ENCODE results near the gene ALG14. TPM values are rescaled to one million over a fixed set of nuclear protein-coding genes. Genes with fewer than 3 reads are reported as not detected.

Gene ALG14
- total RNA-seq, 1 experiment from 2014 or later = 2.2 TPM

DNA sequence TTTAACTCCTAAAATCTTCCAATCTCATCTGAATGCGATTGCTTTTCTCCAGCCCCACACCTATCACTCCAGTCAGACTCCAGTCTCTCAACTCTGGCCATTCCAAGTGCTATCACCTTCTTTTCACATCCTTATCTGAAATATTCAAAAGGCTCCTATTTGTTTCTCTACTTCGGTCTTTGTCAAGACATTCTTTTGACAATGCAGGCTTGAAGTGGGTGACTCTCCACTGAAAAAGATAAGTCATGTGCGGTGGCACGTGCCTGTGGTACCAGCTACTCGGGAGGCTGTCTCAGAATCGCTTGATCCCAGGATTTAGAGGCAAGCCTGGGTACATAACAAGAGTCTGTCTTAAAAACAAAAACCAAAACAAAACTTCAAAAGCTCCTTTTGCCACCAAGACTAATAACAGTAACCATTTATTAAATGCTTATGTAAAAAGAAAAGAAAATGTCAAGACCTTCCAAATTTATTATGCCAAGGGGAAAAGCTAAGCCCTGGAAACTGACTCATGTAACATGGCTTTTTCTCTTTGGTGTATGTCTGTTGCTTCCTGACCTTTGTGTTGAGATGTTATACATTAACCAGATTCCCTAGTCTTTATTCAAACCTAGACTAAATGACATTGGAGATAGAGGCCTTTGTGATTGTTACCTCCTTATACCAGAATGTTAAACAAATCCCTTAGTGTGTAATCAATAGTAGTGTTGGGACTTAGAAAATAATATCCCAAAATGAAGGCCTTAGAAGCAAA lies 3.6 kb downstream of the ALG14 start:
- Histone ChIP-seq H4K20me1 (ENCODE audit: insufficient read depth, low read depth, low read length) (no peaks in the 10 kb centered on the region), H2AFZ (ENCODE audit: low read length) (no peak overlapping the region), H3K4me3 (ENCODE audit: low read length) (no peak overlapping the region), H3K9me2 (replicated peaks; ENCODE audit: insufficient read depth, low read length) (no peaks in the 10 kb centered on the region), H3K4me1 (ENCODE audit: low read length) (peaks cover 16% of the 10 kb centered on the region), H3K9me3 (ENCODE audit: low read length) (no peaks in the 10 kb centered on the region), H3K27ac (ENCODE audit: low read length) (no peak overlapping the region), H3K9ac (ENCODE audit: low read length) (no peak overlapping the region), H3K27me3 (ENCODE audit: low read length) (no peaks in the 10 kb centered on the region), H3K36me3 (ENCODE audit: insufficient read depth, low read length) (no peaks in the 10 kb centered on the region), H3K4me2 (ENCODE audit: low read depth, low read length, poor library complexity, severe bottlenecking) (no peak overlapping the region), H3K79me2 (ENCODE audit: low read length) (peaks cover 18% of the 10 kb centered on the region)
- DNase-seq = no peak

DNA sequence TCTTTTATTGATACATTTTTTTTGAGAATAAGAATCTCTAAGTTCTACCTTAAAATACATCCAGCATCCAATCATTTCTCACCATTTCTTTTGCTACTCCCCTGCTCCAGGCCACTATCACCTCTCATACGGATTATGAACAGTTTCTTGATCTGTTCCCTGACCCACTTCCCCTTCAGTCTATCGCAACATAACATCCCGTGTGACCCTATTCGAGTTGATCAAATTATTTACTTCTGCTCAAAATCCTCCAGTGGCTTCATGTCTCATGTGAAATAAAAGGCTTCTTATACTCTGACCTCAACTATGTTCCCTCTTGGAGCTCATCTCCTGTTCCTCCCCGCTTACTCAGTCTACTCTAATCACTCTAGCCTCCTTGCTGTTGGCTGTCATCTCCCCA lies 5.2 kb downstream of the ALG14 start:
- DNase-seq = no peak
- H3K79me2 ChIP-seq (ENCODE audit: low read length) = peaks cover 18% of the 10 kb centered on the region
- no peak overlapping the region for H3K9ac ChIP-seq (ENCODE audit: low read length)
- H3K9me3 ChIP-seq (ENCODE audit: low read length) = no peaks in the 10 kb centered on the region
- H3K4me2 ChIP-seq (ENCODE audit: low read depth, low read length, poor library complexity, severe bottlenecking) = no peak overlapping the region
- no peak overlapping the region for H2AFZ ChIP-seq (ENCODE audit: low read length)
- no peaks in the 10 kb centered on the region for H3K9me2 ChIP-seq (replicated peaks; ENCODE audit: insufficient read depth, low read length)
- no peaks in the 10 kb centered on the region for H3K27me3 ChIP-seq (ENCODE audit: low read length)
- H3K4me1 ChIP-seq (ENCODE audit: low read length) = peaks cover 8% of the 10 kb centered on the region
- H3K27ac ChIP-seq (ENCODE audit: low read length) = no peak overlapping the region
- H4K20me1 ChIP-seq (ENCODE audit: insufficient read depth, low read depth, low read length) = no peaks in the 10 kb centered on the region
- H3K4me3 ChIP-seq (ENCODE audit: low read length) = no peak overlapping the region
- 0 out of 2 replicates have a peak, but pooled peaks cover 5% of the 10 kb centered on the region for H3K36me3 ChIP-seq (ENCODE audit: insufficient read depth, low read length)

DNA sequence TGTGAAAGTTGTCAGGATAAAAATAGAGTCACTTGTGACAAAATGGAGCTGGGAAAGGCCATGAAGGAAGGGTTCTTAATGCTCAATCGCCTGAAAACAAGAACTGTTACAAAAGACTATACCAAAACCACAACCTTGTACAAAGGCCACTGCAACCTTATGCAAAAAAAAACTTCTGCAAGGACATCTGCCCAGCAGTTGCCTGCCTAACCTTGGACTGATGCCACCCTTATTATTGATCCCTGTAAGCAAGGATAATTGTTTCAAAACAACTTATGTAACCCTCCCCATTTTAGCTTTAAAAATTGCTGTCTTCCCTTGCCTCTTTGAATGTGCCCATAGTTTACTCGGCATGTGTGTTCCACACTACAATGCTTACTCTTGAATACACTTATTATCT lies 5.7 kb downstream of the ALG14 start:
- no peak overlapping the region for H2AFZ ChIP-seq (ENCODE audit: low read length)
- no peaks in the 10 kb centered on the region for H3K9me2 ChIP-seq (replicated peaks; ENCODE audit: insufficient read depth, low read length)
- DNase-seq = no peak
- H3K4me3 ChIP-seq (ENCODE audit: low read length) = no peak overlapping the region
- H3K27ac ChIP-seq (ENCODE audit: low read length) = no peak overlapping the region
- no peaks in the 10 kb centered on the region for H3K9me3 ChIP-seq (ENCODE audit: low read length)
- H3K27me3 ChIP-seq (ENCODE audit: low read length) = no peaks in the 10 kb centered on the region
- 0 out of 2 replicates have a peak, but pooled peaks cover 5% of the 10 kb centered on the region for H3K36me3 ChIP-seq (ENCODE audit: insufficient read depth, low read length)
- no peak overlapping the region for H3K9ac ChIP-seq (ENCODE audit: low read length)
- H4K20me1 ChIP-seq (ENCODE audit: insufficient read depth, low read depth, low read length) = no peaks in the 10 kb centered on the region
- H3K4me1 ChIP-seq (ENCODE audit: low read length) = peaks cover 7% of the 10 kb centered on the region
- no peak overlapping the region for H3K4me2 ChIP-seq (ENCODE audit: low read depth, low read length, poor library complexity, severe bottlenecking)
- H3K79me2 ChIP-seq (ENCODE audit: low read length) = peaks cover 15% of the 10 kb centered on the region

DNA sequence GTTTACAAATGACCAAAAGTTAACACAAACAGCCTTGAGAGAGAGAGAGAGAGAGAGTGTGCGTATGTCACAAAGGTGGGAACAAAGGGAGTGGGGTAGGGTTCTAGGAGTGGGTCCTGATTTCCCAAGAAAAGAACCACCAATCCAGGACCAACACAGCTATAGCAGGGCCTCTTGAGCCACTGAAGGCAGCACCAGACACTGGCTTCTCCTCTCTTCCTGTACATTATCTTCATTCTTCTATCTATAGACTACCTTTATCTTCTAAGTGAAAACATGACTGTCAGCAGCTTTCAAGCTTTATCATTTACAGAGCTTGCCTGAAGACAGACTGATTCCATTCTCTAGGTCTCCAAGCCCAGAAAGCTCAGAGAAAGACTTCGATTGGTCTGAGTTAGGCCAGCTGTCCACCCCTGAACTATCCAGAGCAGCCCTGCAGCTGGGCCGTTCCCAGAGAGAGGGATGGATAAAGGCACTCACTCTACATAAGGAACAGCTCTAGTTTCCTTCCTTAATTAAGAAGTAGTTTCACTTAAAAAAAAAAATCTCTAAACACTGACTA lies 11.2 kb downstream of the ALG14 start:
- Histone ChIP-seq H3K9me2 (replicated peaks; ENCODE audit: insufficient read depth, low read length) (no peaks in the 10 kb centered on the region), H3K9me3 (ENCODE audit: low read length) (no peaks in the 10 kb centered on the region), H3K27ac (ENCODE audit: low read length) (no peak overlapping the region), H4K20me1 (ENCODE audit: insufficient read depth, low read depth, low read length) (no peaks in the 10 kb centered on the region), H2AFZ (ENCODE audit: low read length) (no peak overlapping the region), H3K9ac (ENCODE audit: low read length) (no peak overlapping the region), H3K27me3 (ENCODE audit: low read length) (no peaks in the 10 kb centered on the region), H3K4me1 (ENCODE audit: low read length) (no peaks in the 10 kb centered on the region), H3K36me3 (ENCODE audit: insufficient read depth, low read length) (0 out of 2 replicates have a peak, but pooled peaks cover 5% of the 10 kb centered on the region), H3K4me2 (ENCODE audit: low read depth, low read length, poor library complexity, severe bottlenecking) (no peak overlapping the region), H3K4me3 (ENCODE audit: low read length) (no peak overlapping the region), H3K79me2 (ENCODE audit: low read length) (peaks cover 5% of the 10 kb centered on the region; the same call in 1 of the 2 replicates)
- DNase-seq = no peak

DNA sequence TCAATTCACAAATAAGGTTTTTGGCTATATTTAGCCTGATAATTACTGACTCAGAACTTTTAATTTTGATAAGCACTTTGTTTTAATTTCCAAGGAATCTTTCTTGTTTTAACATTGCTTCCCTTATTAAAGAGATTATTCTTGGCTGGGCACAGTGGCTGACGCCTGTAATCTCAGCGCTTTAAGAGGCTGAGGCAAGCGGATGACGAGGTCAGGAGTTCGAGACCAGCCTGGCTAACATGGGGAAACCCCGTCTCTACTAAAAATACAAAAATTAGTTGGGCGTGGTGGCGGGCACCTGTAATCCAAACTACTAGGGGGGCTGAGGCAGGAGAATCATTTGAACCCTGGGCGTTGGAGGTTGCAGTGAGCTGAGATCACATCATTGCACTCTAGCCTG lies 13.8 kb downstream of the ALG14 start:
- Histone ChIP-seq H3K27ac (ENCODE audit: low read length) (no peak overlapping the region), H3K79me2 (ENCODE audit: low read length) (no peaks in the 10 kb centered on the region), H3K27me3 (ENCODE audit: low read length) (no peaks in the 10 kb centered on the region), H3K36me3 (ENCODE audit: insufficient read depth, low read length) (0 out of 2 replicates have a peak, but pooled peaks cover 5% of the 10 kb centered on the region), H3K9ac (ENCODE audit: low read length) (no peak overlapping the region), H2AFZ (ENCODE audit: low read length) (no peak overlapping the region), H3K4me2 (ENCODE audit: low read depth, low read length, poor library complexity, severe bottlenecking) (no peak overlapping the region), H3K9me3 (ENCODE audit: low read length) (no peaks in the 10 kb centered on the region), H3K4me3 (ENCODE audit: low read length) (no peak overlapping the region), H4K20me1 (ENCODE audit: insufficient read depth, low read depth, low read length) (no peaks in the 10 kb centered on the region), H3K4me1 (ENCODE audit: low read length) (no peaks in the 10 kb centered on the region), H3K9me2 (replicated peaks; ENCODE audit: insufficient read depth, low read length) (no peaks in the 10 kb centered on the region)
- no peak for DNase-seq

DNA sequence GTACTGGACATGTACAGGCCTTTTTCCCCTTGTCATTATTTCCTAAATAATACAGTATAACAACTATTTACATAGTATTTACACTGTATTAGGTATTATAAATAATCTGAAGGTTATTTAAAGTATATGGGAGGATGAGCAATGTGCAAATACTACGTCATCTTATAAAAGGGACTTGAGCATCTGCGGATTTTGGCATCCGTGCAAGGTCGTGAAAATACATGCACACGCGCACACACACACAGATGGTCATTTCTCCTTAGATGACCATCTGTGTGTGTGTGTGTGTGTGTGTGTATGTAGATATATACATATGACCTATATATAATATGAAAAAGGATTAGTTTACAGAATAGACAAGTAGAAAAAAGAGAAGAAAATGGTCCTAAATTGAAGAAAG lies 15.4 kb downstream of the ALG14 start:
- H3K4me3 ChIP-seq (ENCODE audit: low read length) = no peak overlapping the region
- H3K27me3 ChIP-seq (ENCODE audit: low read length) = no peaks in the 10 kb centered on the region
- H3K9ac ChIP-seq (ENCODE audit: low read length) = no peak overlapping the region
- H3K36me3 ChIP-seq (ENCODE audit: insufficient read depth, low read length) = no peaks in the 10 kb centered on the region
- H3K27ac ChIP-seq (ENCODE audit: low read length) = no peak overlapping the region
- no peaks in the 10 kb centered on the region for H3K9me2 ChIP-seq (replicated peaks; ENCODE audit: insufficient read depth, low read length)
- DNase-seq = no peak
- no peaks in the 10 kb centered on the region for H4K20me1 ChIP-seq (ENCODE audit: insufficient read depth, low read depth, low read length)
- H3K4me1 ChIP-seq (ENCODE audit: low read length) = no peaks in the 10 kb centered on the region
- H3K79me2 ChIP-seq (ENCODE audit: low read length) = no peaks in the 10 kb centered on the region
- no peaks in the 10 kb centered on the region for H3K9me3 ChIP-seq (ENCODE audit: low read length)
- H2AFZ ChIP-seq (ENCODE audit: low read length) = no peak overlapping the region
- no peak overlapping the region for H3K4me2 ChIP-seq (ENCODE audit: low read depth, low read length, poor library complexity, severe bottlenecking)

DNA sequence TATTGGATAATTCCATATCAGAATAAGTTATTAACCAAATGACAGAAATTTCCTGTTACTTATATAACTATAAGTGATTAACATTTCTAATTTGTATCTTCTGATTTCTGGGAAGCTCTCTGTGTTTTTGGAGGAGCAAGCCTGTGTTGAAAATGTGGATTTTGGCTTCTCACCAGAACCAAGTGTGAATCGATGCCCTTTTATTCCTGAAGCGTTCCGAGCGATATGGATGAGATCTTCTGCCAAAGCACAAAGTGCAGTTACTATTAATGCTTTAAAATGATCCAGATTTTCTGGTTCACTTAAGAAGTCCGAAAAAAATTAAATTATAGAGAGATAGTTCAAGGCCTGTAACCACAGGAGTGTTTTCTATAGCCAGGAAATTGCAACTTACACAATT lies 22.8 kb downstream of the ALG14 start:
- H3K9ac ChIP-seq (ENCODE audit: low read length) = no peak overlapping the region
- H3K9me2 ChIP-seq (replicated peaks; ENCODE audit: insufficient read depth, low read length) = no peaks in the 10 kb centered on the region
- H3K27ac ChIP-seq (ENCODE audit: low read length) = no peak overlapping the region
- no peak overlapping the region for H2AFZ ChIP-seq (ENCODE audit: low read length)
- no peaks in the 10 kb centered on the region for H3K79me2 ChIP-seq (ENCODE audit: low read length)
- no peaks in the 10 kb centered on the region for H3K36me3 ChIP-seq (ENCODE audit: insufficient read depth, low read length)
- H3K9me3 ChIP-seq (ENCODE audit: low read length) = no peaks in the 10 kb centered on the region
- peak; percentile 17 for DNase-seq
- no peak overlapping the region for H3K4me2 ChIP-seq (ENCODE audit: low read depth, low read length, poor library complexity, severe bottlenecking)
- no peaks in the 10 kb centered on the region for H3K27me3 ChIP-seq (ENCODE audit: low read length)
- no peaks in the 10 kb centered on the region; the same call in 1 of the 2 replicates for H4K20me1 ChIP-seq (ENCODE audit: insufficient read depth, low read depth, low read length)
- no peaks in the 10 kb centered on the region for H3K4me1 ChIP-seq (ENCODE audit: low read length)
- H3K4me3 ChIP-seq (ENCODE audit: low read length) = no peak overlapping the region

DNA sequence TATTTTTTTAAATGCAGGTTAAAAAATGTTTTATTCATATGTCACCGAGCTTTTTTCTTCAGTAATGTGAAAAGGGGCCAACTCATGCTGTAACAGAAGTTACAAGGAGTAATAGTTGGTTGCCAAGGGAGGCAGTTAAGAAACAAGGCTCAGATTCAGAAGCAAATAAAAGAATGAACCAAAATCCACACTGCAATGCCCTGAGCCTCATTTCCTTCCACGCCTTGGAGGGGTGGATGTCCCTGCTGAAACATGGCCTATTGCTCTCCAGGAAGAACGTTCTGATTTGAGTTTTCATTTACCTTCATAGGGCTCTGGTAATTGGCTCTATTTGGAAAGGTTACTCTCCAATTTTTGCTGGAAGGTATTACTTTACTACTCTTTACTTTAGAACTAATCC lies 24.4 kb downstream of the ALG14 start:
- Histone ChIP-seq H3K9me2 (replicated peaks; ENCODE audit: insufficient read depth, low read length) (no peaks in the 10 kb centered on the region), H3K36me3 (ENCODE audit: insufficient read depth, low read length) (no peaks in the 10 kb centered on the region), H3K27me3 (ENCODE audit: low read length) (no peaks in the 10 kb centered on the region), H2AFZ (ENCODE audit: low read length) (no peak overlapping the region), H3K27ac (ENCODE audit: low read length) (no peak overlapping the region), H3K4me2 (ENCODE audit: low read depth, low read length, poor library complexity, severe bottlenecking) (no peak overlapping the region), H3K9me3 (ENCODE audit: low read length) (no peaks in the 10 kb centered on the region), H3K79me2 (ENCODE audit: low read length) (no peaks in the 10 kb centered on the region), H3K4me1 (ENCODE audit: low read length) (no peaks in the 10 kb centered on the region), H4K20me1 (ENCODE audit: insufficient read depth, low read depth, low read length) (no peaks in the 10 kb centered on the region; the same call in 1 of the 2 replicates), H3K9ac (ENCODE audit: low read length) (no peak overlapping the region), H3K4me3 (ENCODE audit: low read length) (no peak overlapping the region)
- DNase-seq = no peak
